ENCODE results near the gene ASZ1. TPM values are rescaled to one million over a fixed set of nuclear protein-coding genes. Genes with fewer than 3 reads are reported as not detected.

ASZ1 gene
- total and polyA plus RNA-seq, 2 of the 4 experiments (the other 2 are of a cell fraction) = not detected

DNA sequence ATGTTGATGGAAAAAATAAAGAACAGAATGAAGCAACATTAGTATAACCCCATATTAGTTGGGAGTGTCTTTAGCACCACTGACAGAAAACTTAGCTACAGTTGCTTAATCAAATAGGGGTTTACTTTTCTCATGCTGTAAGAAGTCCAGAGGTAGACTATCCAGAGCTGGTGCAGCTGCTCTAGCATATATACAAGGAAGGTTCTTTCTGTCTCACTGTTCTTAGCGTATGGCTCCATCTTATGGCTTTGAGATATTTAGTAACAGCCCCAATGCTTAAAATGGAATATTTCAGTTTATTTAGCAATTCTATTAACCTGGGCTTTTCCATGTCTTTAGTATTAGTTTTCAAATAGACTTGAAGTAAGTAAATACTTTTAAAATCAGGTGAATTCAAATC lies 89.3 kb downstream of the ASZ1 start:
- H4K91ac ChIP-seq (ENCODE audit: insufficient read depth, low read depth, low read length) = no peak overlapping the region
- no peak overlapping the region for H3K9ac ChIP-seq (ENCODE audit: low read depth, low read length)
- H2AK9ac ChIP-seq (replicated peaks; ENCODE audit: low read depth, low read length, poor library complexity) = no peak overlapping the region
- ATAC-seq (ENCODE audit: low read depth) = no peak
- TF ChIP-seq, protein P1, sequence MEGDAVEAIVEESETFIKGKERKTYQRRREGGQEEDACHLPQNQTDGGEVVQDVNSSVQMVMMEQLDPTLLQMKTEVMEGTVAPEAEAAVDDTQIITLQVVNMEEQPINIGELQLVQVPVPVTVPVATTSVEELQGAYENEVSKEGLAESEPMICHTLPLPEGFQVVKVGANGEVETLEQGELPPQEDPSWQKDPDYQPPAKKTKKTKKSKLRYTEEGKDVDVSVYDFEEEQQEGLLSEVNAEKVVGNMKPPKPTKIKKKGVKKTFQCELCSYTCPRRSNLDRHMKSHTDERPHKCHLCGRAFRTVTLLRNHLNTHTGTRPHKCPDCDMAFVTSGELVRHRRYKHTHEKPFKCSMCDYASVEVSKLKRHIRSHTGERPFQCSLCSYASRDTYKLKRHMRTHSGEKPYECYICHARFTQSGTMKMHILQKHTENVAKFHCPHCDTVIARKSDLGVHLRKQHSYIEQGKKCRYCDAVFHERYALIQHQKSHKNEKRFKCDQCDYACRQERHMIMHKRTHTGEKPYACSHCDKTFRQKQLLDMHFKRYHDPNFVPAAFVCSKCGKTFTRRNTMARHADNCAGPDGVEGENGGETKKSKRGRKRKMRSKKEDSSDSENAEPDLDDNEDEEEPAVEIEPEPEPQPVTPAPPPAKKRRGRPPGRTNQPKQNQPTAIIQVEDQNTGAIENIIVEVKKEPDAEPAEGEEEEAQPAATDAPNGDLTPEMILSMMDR (conservative IDR thresholded peaks at IDR 0.05; ENCODE audit: low read depth, low read length) = 0 out of 2 replicates have a peak, but pooled peaks have one; percentile 23
- TF ChIP-seq RAD21 (IDR thresholded peaks at IDR 0.05; ENCODE audit: low read length) (peak; percentile 33), FOS (IDR thresholded peaks at IDR 0.05; ENCODE audit: low read depth, low read length) (no peak), SMC3 (IDR thresholded peaks at IDR 0.05; ENCODE audit: low read depth, low read length) (peak; percentile 10; the same call in 1 of the 2 replicates), CHD1 (IDR thresholded peaks at IDR 0.05; ENCODE audit: low read depth, low read length) (no peak)
- H3K4ac ChIP-seq (ENCODE audit: low read depth, low read length) = no peak overlapping the region
- no peaks in the 10 kb centered on the region for H3K9me1 ChIP-seq (ENCODE audit: insufficient read depth, low read length)
- H3K36me3 ChIP-seq (ENCODE audit: control insufficient read depth, insufficient read depth, low read length) = no peaks in the 10 kb centered on the region
- in situ Hi-C loops (cut with MboI; ENCODE audit: low sequenced_read_pairs) (no loop called here), intact Hi-C loops (cut with micrococcal nuclease) (no loop called here), dilution Hi-C loops (cut with HindIII; ENCODE audit: low sequenced_read_pairs, unreplicated experiment) (no loop called here)
- H3K18ac ChIP-seq (ENCODE audit: low read depth, low read length) = no peak overlapping the region; the same call in 1 of the 2 replicates
- CTCF ChIA-PET = no interaction called here
- POLR2A ChIA-PET (ENCODE audit: unreplicated experiment) = no interaction called here
- no peaks in the 10 kb centered on the region for H4K20me1 ChIP-seq (ENCODE audit: insufficient read depth, low read length)
- no peak overlapping the region for H2AFZ ChIP-seq (replicated peaks; ENCODE audit: low read length, poor library complexity)
- peak; percentile 35 for DNase-seq
- WGBS, 2 experiments (ENCODE audit: extremely low coverage in 2 of 2, insufficient read length in 1 of 2) = no CpG with 5 or more reads among the region's 1 CpG
- no TSS peak for BruUV-seq (replicated peaks)
- H3K27me3 ChIP-seq (ENCODE audit: control insufficient read depth, insufficient read depth, low read length) = no peaks in the 10 kb centered on the region
- H3K14ac ChIP-seq (replicated peaks; ENCODE audit: low read depth, low read length) = no peak overlapping the region
- no peak overlapping the region for H2BK20ac ChIP-seq (ENCODE audit: low read depth, low read length)
- H3K4me1 ChIP-seq (ENCODE audit: control insufficient read depth, insufficient read depth, low read length) = no peaks in the 10 kb centered on the region
- no peak overlapping the region for H3K56ac ChIP-seq (ENCODE audit: extremely low read depth, insufficient read depth, low read length)
- H4K5ac ChIP-seq (ENCODE audit: low read depth, low read length) = no peak overlapping the region
- no peak overlapping the region for H2BK15ac ChIP-seq (ENCODE audit: low read depth, low read length)
- H2BK120ac ChIP-seq (ENCODE audit: low read depth, low read length) = no peak overlapping the region
- no peak overlapping the region for H2BK5ac ChIP-seq (ENCODE audit: low read depth, low read length, poor library complexity, severe bottlenecking)
- H3K27ac ChIP-seq (ENCODE audit: insufficient read depth, low read length) = no peak overlapping the region
- H3K23ac ChIP-seq (ENCODE audit: low read depth, low read length) = no peak overlapping the region
- H3K79me1 ChIP-seq (ENCODE audit: low read depth in 1 of 2, low read length in 2 of 2) = no peaks in the 10 kb centered on the region
- H3K4me2 ChIP-seq (ENCODE audit: low read depth, low read length) = no peak overlapping the region
- no peak overlapping the region for H4K8ac ChIP-seq (ENCODE audit: low read depth in 2 of 2, low read length in 2 of 2)
- no peak overlapping the region for H2AK5ac ChIP-seq (ENCODE audit: low read depth, low read length)
- no peaks in the 10 kb centered on the region for H3K9me3 ChIP-seq (ENCODE audit: control insufficient read depth, insufficient read depth, low read length)
- no peak overlapping the region for H3K4me3 ChIP-seq (ENCODE audit: insufficient read depth, low read depth, low read length)
